K562 (cell line): ENCODE data around the gene ZSCAN12. TPM values are rescaled to one million over a fixed set of nuclear protein-coding genes. Genes with fewer than 3 reads are reported as not detected.

Experiments used
- ATAC-seq: fragments of 200-7000 bp; cut with Tn5 transposase; 3 replicates; pipeline ENCODE4 v1.9.1; 2020; ENCODE audit warnings: moderate library complexity
- BruUV-seq: library from RNA; stranded (reverse); fragments of 400-500 nt; replicated peaks from 2 replicates; lab custom pipeline; 2021; lab: Mats Ljungman, UMichigan
- CTCF ChIA-PET: fragments of 300-600 bp; formaldehyde crosslinking; extraction: SDS; loops from one replicate; lab custom pipeline; 2021; ENCODE audit warnings: low intra/inter-chr PET ratio; lab: Yijun Ruan, JAX
- POLR2A ChIA-PET: fragments of 300-600, 350-650 bp; sonication (Branson Sonifier 250); formaldehyde crosslinking; extraction: SDS; loops from one replicate; lab custom pipeline; 2021; ENCODE audit warnings: antibody characterized with exemption, inconsistent platforms; lab: Yijun Ruan, JAX
- DNase-seq, 4 experiments: peaks; one replicate each; pipeline versions ENCODE4 v3.0.0 to v3.0.0-alpha.2; 2011 to 2018; ENCODE audit warnings: low spot score in 3 of 4, mixed read lengths in 3 of 4; ENCODE audit errors: extremely low read depth in 1 of 4
- FAIRE-seq: peaks from 2 replicates; lab custom pipeline; 2011; peaks lifted over from hg19 to GRCh38; lab: Jason Lieb, UNC
- H2AFZ ChIP-seq: 2 replicates; pipeline ENCODE4 v1.6.0; 2011; ENCODE audit warnings: low read depth, low read length, control low read depth, inconsistent platforms
- H3K27ac ChIP-seq: fragments of 200-600 bp; 3 replicates; pipeline ENCODE4 v1.8.0; 2011; ENCODE audit warnings: low read depth, mild to moderate bottlenecking, control low read depth, inconsistent platforms, low read length, moderate library complexity, mixed read lengths; ENCODE audit errors: extremely low read depth
- H3K27me3 ChIP-seq, 2 experiments: fragments of 300-600 bp in 1 of 2; 2 replicates in 1 of 2; 3 replicates in 1 of 2; pipeline versions ENCODE4 v1.6.0 to v1.8.0; 2011; ENCODE audit warnings: inconsistent platforms in 2 of 2, low read length in 2 of 2, mild to moderate bottlenecking in 1 of 2, mixed read lengths in 1 of 2, moderate library complexity in 1 of 2; ENCODE audit not compliant: control insufficient read depth in 2 of 2, insufficient read depth in 2 of 2
- H3K36me3 ChIP-seq: fragments of 300-600 bp; 3 replicates; pipeline ENCODE4 v1.8.0; 2011; ENCODE audit warnings: mild to moderate bottlenecking, low read length, inconsistent platforms; ENCODE audit not compliant: control insufficient read depth, insufficient read depth
- H3K4me1 ChIP-seq, 2 experiments: fragments of 200-600 bp in 1 of 2; replicated peaks in 1 of 2; 2 replicates in 1 of 2; 3 replicates in 1 of 2; pipeline versions ENCODE4 v1.5.1 to v1.8.0; 2011; ENCODE audit warnings: inconsistent platforms in 2 of 2, low read length in 2 of 2, mild to moderate bottlenecking in 1 of 2, mixed read lengths in 1 of 2, moderate library complexity in 1 of 2; ENCODE audit not compliant: control insufficient read depth in 2 of 2, insufficient read depth in 2 of 2
- H3K4me2 ChIP-seq: 2 replicates; pipeline ENCODE4 v1.6.1; 2011; ENCODE audit warnings: low read length, control low read depth, inconsistent platforms, mixed read lengths; ENCODE audit not compliant: insufficient read depth
- H3K4me3 ChIP-seq: fragments of 200-600 bp; sonication (generic), shearing (Covaris generic); 2 replicates; pipeline ENCODE4 v1.5.1; 2016; ENCODE audit warnings: control low read depth, inconsistent platforms
- H3K79me2 ChIP-seq: fragments of 200-600 bp; 3 replicates; pipeline ENCODE4 v1.8.0; 2011; ENCODE audit warnings: low read length, inconsistent platforms; ENCODE audit not compliant: control insufficient read depth, insufficient read depth
- H3K9ac ChIP-seq, 2 experiments: 2 replicates each; pipeline versions ENCODE4 v1.6.0 to v1.6.1; 2011; ENCODE audit warnings: low read depth in 2 of 2, low read length in 2 of 2, control low read depth in 1 of 2, inconsistent platforms in 1 of 2, mild to moderate bottlenecking in 1 of 2, mixed read lengths in 1 of 2; ENCODE audit not compliant: insufficient read depth in 1 of 2
- H3K9me1 ChIP-seq: one replicate; pipeline ENCODE4 v1.6.0; 2011; ENCODE audit warnings: inconsistent platforms, mild to moderate bottlenecking, low read length, moderate library complexity; ENCODE audit not compliant: control insufficient read depth, insufficient read depth
- H3K9me3 ChIP-seq: replicated peaks from 2 replicates; pipeline ENCODE4 v1.5.1; 2011; ENCODE audit warnings: low read depth, low read length, inconsistent platforms; ENCODE audit not compliant: control insufficient read depth, insufficient read depth
- H4K20me1 ChIP-seq: replicated peaks from 2 replicates; pipeline ENCODE4 v1.6.1; 2011; ENCODE audit warnings: low read length, inconsistent platforms, mixed read lengths; ENCODE audit not compliant: control insufficient read depth, insufficient read depth
- BRF1 ChIP-seq: IDR thresholded peaks from 3 replicates; pipeline ENCODE4 v1.6.1; 2011; ENCODE audit warnings: borderline replicate concordance, mild to moderate bottlenecking; ENCODE audit not compliant: insufficient read length; ENCODE audit errors: extremely low read depth
- CCAR2 ChIP-seq: fragments of 200-400 bp; formaldehyde crosslinking; IDR thresholded peaks from 2 replicates; pipeline ENCODE4 v1.6.1; 2017; ENCODE audit warnings: mild to moderate bottlenecking, low read depth, low read length
- CHCHD3 ChIP-seq: fragments of 250-450 bp; sonication (Bioruptor Pico); IDR thresholded peaks from 2 replicates; pipeline ENCODE4 v2.1.2; 2022; ENCODE audit warnings: mild to moderate bottlenecking
- CREB3 ChIP-seq: fragments of 450-650 bp; conservative IDR thresholded peaks from 2 replicates; pipeline ENCODE4 v1.6.1; 2016; ENCODE audit warnings: missing genetic modification characterization, low read depth, mild to moderate bottlenecking, missing compliant biosample characterization, moderate library complexity
- HDAC6 ChIP-seq: IDR thresholded peaks from 2 replicates; pipeline ENCODE4 v1.6.1; 2012; ENCODE audit warnings: low read depth, mild to moderate bottlenecking, control low read depth, inconsistent platforms, low read length, moderate library complexity
- KDM4B ChIP-seq, 2 experiments: fragments of 450-650 bp in 1 of 2; sonication (generic) in 1 of 2; IDR thresholded peaks; 2 replicates each; pipeline ENCODE4 v1.6.1; 2016 to 2017; ENCODE audit warnings: borderline replicate concordance in 2 of 2, antibody characterized with exemption in 1 of 2, low read depth in 1 of 2, mild to moderate bottlenecking in 1 of 2
- MED1 ChIP-seq: sonication (generic); formaldehyde crosslinking; IDR thresholded peaks from 2 replicates; pipeline ENCODE4 v1.8.1; 2023; ENCODE audit warnings: missing genetic modification reagents, borderline replicate concordance
- NR1H2 ChIP-seq: sonication (generic); formaldehyde crosslinking; IDR thresholded peaks from 2 replicates; pipeline ENCODE4 v1.4.0; 2020; ENCODE audit warnings: mild to moderate bottlenecking, missing genetic modification reagents
- NR2C2 ChIP-seq, 2 experiments: fragments of 200-800 bp in 1 of 2; sonication (Bioruptor generic) in 1 of 2; sonication (generic) in 1 of 2; formaldehyde crosslinking in 1 of 2; IDR thresholded peaks; 2 replicates each; pipeline versions ENCODE4 v1.6.1 to v1.8.0; 2016 to 2022; ENCODE audit warnings: mild to moderate bottlenecking in 1 of 2, missing compliant biosample characterization in 1 of 2, missing genetic modification characterization in 1 of 2, missing genetic modification reagents in 1 of 2
- PCBP2 ChIP-seq: fragments of 200-400 bp; formaldehyde crosslinking; IDR thresholded peaks from 2 replicates; pipeline ENCODE4 v1.6.1; 2018; ENCODE audit warnings: low read length, low read depth, mild to moderate bottlenecking, moderate library complexity; ENCODE audit not compliant: poor library complexity, severe bottlenecking
- PTRF ChIP-seq: fragments of 450-650 bp; IDR thresholded peaks from 2 replicates; pipeline ENCODE4 v1.6.1; 2016; ENCODE audit warnings: mild to moderate bottlenecking, missing genetic modification characterization, missing compliant biosample characterization
- WGBS: fragments of 100-300 bp; shearing (Covaris generic); methylation state at CpG from one replicate; pipeline ENCODE4 v1.1.6; 2016; ENCODE audit warnings: low coverage, mixed read lengths; ENCODE audit not compliant: insufficient coverage; ENCODE audit errors: missing lambda C conversion rate; 5-methylcytosine and 5-hydroxymethylcytosine counted together
- in situ Hi-C: fragments of 300-500 bp; cut with MboI; formaldehyde crosslinking; loops from 4 replicates; pipeline ENCODE4 v1.15.0; 2018; ENCODE audit warnings: inconsistent platforms, mixed read lengths
- intact Hi-C: fragments of 100-400 bp; cut with micrococcal nuclease; formaldehyde crosslinking; loops from 2 replicates; pipeline ENCODE4 v1.14.2; 2022
- polyA plus RNA-seq, 8 experiments: library from polyadenylated mRNA; depleted of rRNA in 4 of 8; stranded (reverse) in 5 of 8; unstranded in 3 of 8; fragments of >200 nt; fragmentation: Nextera tagmentation in 2 of 8; fragmentation: Illumina TruSeq in 1 of 8; extraction: Ambion mirVana in 2 of 8; extraction: Trizol in 1 of 8; gene quantifications; 2 replicates each; pipeline versions ENCODE4 v1.2.1 to v1.2.3, GENCODE V29; 2011 to 2014; ENCODE audit warnings: inconsistent platforms in 1 of 8, missing spikeins in 1 of 8
- total RNA-seq, 7 experiments: library from RNA; depleted of rRNA in 6 of 7; stranded (reverse); fragments of >200 nt in 6 of 7; fragmentation: Illumina TruSeq in 2 of 7; extraction: Trizol in 2 of 7; gene quantifications; 2 replicates each; pipeline versions ENCODE4 v1.2.1 to v1.2.3, GENCODE V29; 2011 to 2021; ENCODE audit warnings: low replicate concordance in 1 of 7
- TF ChIP-seq, protein P1 (sequence below): fragments of 450-650 bp; IDR thresholded peaks from 2 replicates; pipeline ENCODE4 v1.6.1; 2016; ENCODE audit warnings: low read depth

Gene ZSCAN12
- total and polyA plus RNA-seq, 9 of the 15 experiments (the other 6 are each of a cell fraction or from before 2014, with no cell fraction given), result 2.5 to 19.6 (median 12.5) TPM

DNA sequence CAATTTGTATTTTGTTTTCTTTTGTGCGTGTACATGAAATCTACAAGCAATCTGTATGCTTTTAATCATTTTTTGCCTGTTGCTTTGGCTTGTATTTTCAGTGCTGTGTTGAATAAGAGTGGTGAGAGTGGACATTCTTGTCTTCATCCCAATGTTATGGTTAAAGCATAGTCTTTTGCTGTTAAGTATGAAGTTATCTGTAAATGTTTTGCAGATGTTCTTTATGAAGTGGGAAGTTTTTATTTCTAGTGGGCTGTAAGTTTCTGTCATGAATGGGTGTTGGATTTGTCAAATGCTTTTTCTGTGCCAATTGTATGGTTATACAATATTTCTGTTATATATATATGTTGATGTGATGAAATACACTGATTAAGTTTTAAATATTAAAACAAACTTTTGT lies 25.6 kb downstream of the ZSCAN12 start:
- ChIA-PET POLR2A (no interaction called here), CTCF (no interaction called here)
- no peaks in the 10 kb centered on the region; the same call in 1 of the 2 replicates for H3K9me3 ChIP-seq
- BruUV-seq, result no TSS peak
- intact Hi-C loops, result no loop called here
- WGBS, result 81% methylated on average over 1 of the region's 1 CpG
- peaks cover 3 to 14% of the 10 kb centered on the region in 2 experiments; a peak in 3 of 5 replicates for H3K4me1 ChIP-seq
- H3K4me3 ChIP-seq, result no peak overlapping the region
- no peaks in the 10 kb centered on the region for H4K20me1 ChIP-seq
- no peak overlapping the region for H3K4me2 ChIP-seq
- peaks cover 29% of the 10 kb centered on the region; the same call in 2 of the 3 replicates for H3K36me3 ChIP-seq
- in situ Hi-C loops, result no loop called here
- no peak overlapping the region for H2AFZ ChIP-seq
- no peak overlapping the region for H3K9ac ChIP-seq
- no peak overlapping the region for H3K27ac ChIP-seq
- peaks cover 7% of the 10 kb centered on the region; the same call in 1 of the 3 replicates for H3K79me2 ChIP-seq
- ATAC-seq (no peak), FAIRE-seq (no peak), DNase-seq (no peak)
- no peaks in the 10 kb centered on the region for H3K27me3 ChIP-seq
- no peaks in the 10 kb centered on the region for H3K9me1 ChIP-seq
- TF ChIP-seq BRF1 (no peak), CREB3 (tag) (no peak), CCAR2 (no peak), PTRF (tag) (no peak), CHCHD3 (CRISPR knock-in tag) (no peak), PCBP2 (no peak), MED1 (CRISPR knock-in tag) (no peak), NR1H2 (CRISPR knock-in tag) (no peak), KDM4B (IDR thresholded peaks at IDR 0.05; ENCODE audit: borderline replicate concordance in 2 of 2, low read depth in 1 of 2) (no peak), NR2C2 (CRISPR knock-in tag; IDR thresholded peaks at IDR 0.05) (no peak), NR2C2 (tag; IDR thresholded peaks at IDR 0.05) (no peak), HDAC6 (no peak)
- TF ChIP-seq, protein P1, sequence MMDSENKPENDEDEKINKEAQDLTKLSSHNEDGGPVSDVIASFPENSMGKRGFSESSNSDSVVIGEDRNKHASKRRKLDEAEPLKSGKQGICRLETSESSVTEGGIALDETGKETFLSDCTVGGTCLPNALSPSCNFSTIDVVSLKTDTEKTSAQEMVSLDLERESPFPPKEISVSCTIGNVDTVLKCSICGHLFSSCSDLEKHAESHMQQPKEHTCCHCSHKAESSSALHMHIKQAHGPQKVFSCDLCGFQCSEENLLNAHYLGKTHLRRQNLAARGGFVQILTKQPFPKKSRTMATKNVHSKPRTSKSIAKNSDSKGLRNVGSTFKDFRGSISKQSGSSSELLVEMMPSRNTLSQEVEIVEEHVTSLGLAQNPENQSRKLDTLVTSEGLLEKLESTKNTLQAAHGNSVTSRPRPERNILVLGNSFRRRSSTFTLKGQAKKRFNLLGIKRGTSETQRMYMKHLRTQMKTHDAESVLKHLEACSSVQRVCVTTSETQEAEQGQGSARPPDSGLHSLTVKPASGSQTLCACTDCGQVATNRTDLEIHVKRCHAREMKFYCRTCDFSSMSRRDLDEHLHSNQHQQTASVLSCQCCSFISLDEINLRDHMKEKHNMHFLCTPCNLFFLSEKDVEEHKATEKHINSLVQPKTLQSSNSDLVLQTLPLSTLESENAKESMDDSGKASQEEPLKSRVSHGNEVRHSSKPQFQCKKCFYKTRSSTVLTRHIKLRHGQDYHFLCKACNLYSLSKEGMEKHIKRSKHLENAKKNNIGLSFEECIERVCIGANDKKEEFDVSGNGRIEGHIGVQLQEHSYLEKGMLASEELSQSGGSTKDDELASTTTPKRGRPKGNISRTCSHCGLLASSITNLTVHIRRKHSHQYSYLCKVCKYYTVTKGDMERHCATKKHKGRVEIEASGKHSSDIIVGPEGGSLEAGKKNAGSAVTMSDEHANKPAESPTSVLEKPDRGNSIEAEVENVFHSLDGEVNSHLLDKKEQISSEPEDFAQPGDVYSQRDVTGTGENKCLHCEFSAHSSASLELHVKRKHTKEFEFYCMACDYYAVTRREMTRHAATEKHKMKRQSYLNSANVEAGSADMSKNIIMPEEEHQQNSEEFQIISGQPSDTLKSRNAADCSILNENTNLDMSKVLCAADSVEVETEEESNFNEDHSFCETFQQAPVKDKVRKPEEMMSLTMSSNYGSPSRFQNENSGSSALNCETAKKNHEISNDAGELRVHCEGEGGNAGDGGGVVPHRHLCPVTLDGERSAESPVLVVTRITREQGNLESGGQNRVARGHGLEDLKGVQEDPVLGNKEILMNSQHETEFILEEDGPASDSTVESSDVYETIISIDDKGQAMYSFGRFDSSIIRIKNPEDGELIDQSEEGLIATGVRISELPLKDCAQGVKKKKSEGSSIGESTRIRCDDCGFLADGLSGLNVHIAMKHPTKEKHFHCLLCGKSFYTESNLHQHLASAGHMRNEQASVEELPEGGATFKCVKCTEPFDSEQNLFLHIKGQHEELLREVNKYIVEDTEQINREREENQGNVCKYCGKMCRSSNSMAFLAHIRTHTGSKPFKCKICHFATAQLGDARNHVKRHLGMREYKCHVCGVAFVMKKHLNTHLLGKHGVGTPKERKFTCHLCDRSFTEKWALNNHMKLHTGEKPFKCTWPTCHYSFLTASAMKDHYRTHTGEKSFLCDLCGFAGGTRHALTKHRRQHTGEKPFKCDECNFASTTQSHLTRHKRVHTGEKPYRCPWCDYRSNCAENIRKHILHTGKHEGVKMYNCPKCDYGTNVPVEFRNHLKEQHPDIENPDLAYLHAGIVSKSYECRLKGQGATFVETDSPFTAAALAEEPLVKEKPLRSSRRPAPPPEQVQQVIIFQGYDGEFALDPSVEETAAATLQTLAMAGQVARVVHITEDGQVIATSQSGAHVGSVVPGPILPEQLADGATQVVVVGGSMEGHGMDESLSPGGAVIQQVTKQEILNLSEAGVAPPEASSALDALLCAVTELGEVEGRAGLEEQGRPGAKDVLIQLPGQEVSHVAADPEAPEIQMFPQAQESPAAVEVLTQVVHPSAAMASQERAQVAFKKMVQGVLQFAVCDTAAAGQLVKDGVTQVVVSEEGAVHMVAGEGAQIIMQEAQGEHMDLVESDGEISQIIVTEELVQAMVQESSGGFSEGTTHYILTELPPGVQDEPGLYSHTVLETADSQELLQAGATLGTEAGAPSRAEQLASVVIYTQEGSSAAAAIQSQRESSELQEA, result no peak
